Rectal smooth muscle tissue (tissue), 1 donor: ENCODE measurements around the gene TUBB.
"Not testable (repeated sequence)": the region's sequence is repeated elsewhere in the genome, so short reads cannot be mapped to it uniquely, and the experiment has no call there.

ENCODE experiments used
- H3K27ac ChIP-seq: one replicate; pipeline ENCODE4 v1.7.0; 2013; ENCODE audit warnings: low read depth, low read length, inconsistent platforms
- H3K27me3 ChIP-seq: one replicate; pipeline ENCODE4 v1.7.0; 2013; ENCODE audit warnings: low read length; ENCODE audit not compliant: control insufficient read depth, insufficient read depth
- H3K36me3 ChIP-seq: one replicate; pipeline ENCODE4 v1.7.0; 2013; ENCODE audit warnings: low read length; ENCODE audit not compliant: control insufficient read depth, insufficient read depth
- H3K4me1 ChIP-seq: one replicate; pipeline ENCODE4 v1.7.0; 2013; ENCODE audit warnings: low read length; ENCODE audit not compliant: control insufficient read depth, insufficient read depth
- H3K4me3 ChIP-seq: one replicate; pipeline ENCODE4 v1.7.0; 2013; ENCODE audit warnings: low read length
- H3K9ac ChIP-seq: one replicate; pipeline ENCODE4 v1.7.0; 2013; ENCODE audit warnings: low read length

Gene TUBB

DNA sequence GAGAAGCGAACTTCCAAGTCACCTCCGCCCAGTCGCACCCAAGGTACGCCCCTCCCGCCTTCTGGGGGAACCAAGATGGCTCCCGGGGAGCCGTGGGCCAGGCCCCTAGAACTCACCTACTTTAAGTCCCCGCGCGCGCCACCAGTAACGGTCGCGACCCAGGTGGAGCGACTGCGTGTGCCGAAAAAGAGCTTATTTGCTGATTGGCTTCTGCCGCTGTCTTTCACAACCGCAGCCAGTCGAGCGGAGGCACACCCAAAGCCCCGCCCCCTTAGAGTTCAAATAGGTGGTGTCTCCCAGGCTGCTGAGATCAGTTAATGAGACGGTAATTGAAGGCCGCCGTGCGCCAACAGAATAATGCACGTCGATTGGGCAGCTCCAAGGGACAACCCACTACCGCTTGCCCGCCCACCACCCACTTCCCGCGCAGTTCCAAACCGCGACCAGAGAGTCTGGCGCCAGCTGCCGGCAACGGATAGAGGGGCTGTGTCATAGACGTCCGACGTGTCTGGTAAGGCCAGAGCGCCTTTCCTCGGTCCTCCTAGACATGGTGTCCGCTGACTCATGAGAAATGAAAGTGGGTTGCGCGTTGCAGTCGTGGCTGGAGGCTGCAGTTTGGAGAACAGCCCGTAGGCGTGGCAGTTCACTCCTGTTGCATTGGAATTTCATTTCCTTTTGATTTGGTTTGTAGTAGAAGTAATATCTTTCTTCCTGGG, 2.9 kb upstream of the TUBB start, which contains the start of gene MDC1:
TSS of gene MDC1 (minus strand) at position 153 of the 716 bp plus-strand sequence. CDS start 2,106 bp downstream, outside the sequence.
- Histone ChIP-seq H3K27ac (peak within 1 kb of the TSS; percentile 97), H3K36me3 (peaks cover 3% of the 10 kb centered on the region), H3K4me3 (peak within 1 kb of the TSS; percentile 86), H3K27me3 (no peaks in the 10 kb centered on the region), H3K9ac (peak within 1 kb of the TSS; percentile 72), H3K4me1 (peaks cover 11% of the 10 kb centered on the region)

- not testable (repeated sequence) for H3K9ac ChIP-seq, H3K36me3 ChIP-seq, H3K27me3 ChIP-seq
- Histone ChIP-seq H3K4me3 (peak overlapping the region; percentile 67), H3K27ac (peak overlapping the region; percentile 89), H3K4me1 (peaks cover 11% of the 10 kb centered on the region)
Observed at GRCh38 chr6:30717845-30718720, 2.1 kb upstream of the TUBB start.

DNA sequence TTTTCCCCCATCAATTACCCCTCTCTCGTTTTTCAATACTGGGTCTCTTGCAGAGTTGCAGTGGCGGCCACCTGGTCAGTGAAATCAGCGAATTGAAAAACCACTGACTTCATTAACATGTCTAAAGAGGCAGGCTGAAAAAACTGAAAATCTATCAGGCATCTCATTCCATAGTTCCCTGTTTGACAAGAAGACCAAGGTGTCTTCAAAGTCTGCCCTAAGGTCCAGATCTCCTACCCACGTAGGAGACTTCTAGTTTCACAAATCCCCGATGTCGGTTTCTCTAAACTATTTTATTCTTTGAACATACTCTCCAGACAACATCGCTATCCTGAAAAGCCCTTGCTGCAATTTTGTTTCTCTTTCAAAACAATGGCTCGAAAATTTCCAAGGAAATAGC, 796 bp upstream of the TUBB start:
- Histone ChIP-seq H3K27me3 (no peaks in the 10 kb centered on the region), H3K9ac (peak overlapping the region; percentile 13), H3K27ac (peak overlapping the region; percentile 86), H3K36me3 (peaks cover 9% of the 10 kb centered on the region), H3K4me1 (peaks cover 11% of the 10 kb centered on the region), H3K4me3 (peak overlapping the region; percentile 67)

GRCh38 chr6:30720738-30721197, 616 bp downstream of the TUBB start:
- H3K36me3 ChIP-seq = peaks cover 22% of the 10 kb centered on the region
- H3K4me3 ChIP-seq = peak overlapping the region; percentile 86
- H3K4me1 ChIP-seq = peaks cover 11% of the 10 kb centered on the region
- peak overlapping the region; percentile 95 for H3K27ac ChIP-seq
- H3K27me3 ChIP-seq = no peaks in the 10 kb centered on the region
- H3K9ac ChIP-seq = peak overlapping the region; percentile 57

GRCh38 chr6:30721198-30722024, 1.3 kb downstream of the TUBB start:
- H3K4me3 ChIP-seq = peak overlapping the region; percentile 86
- peaks cover 24% of the 10 kb centered on the region for H3K36me3 ChIP-seq
- H3K27ac ChIP-seq = peak overlapping the region; percentile 95
- H3K9ac ChIP-seq = peak overlapping the region; percentile 76
- H3K27me3 ChIP-seq = no peaks in the 10 kb centered on the region
- peaks cover 10% of the 10 kb centered on the region for H3K4me1 ChIP-seq

DNA sequence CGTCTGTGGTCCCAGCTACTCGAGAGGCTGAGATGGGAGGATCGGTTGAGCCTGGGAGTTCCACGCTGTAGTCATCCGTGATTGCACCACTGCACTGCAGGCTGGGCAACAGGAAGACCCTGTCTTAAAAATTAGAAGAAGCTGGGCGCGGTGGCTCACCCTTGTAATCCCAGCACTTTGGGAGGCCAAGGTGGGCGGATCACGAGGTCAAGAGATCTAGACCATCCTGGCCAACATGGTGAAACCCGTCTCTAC, 1.8 kb downstream of the TUBB start:
- H3K4me1 ChIP-seq, H3K9ac ChIP-seq, H3K27me3 ChIP-seq: not testable (repeated sequence)
- Histone ChIP-seq H3K27ac (peak overlapping the region; percentile 95), H3K36me3 (peaks cover 24% of the 10 kb centered on the region), H3K4me3 (peak overlapping the region; percentile 77)

- peaks cover 28% of the 10 kb centered on the region for H3K36me3 ChIP-seq
- no peak overlapping the region for H3K9ac ChIP-seq
- peak overlapping the region; percentile 41 for H3K27ac ChIP-seq
- peak overlapping the region; percentile 77 for H3K4me3 ChIP-seq
- peaks cover 6% of the 10 kb centered on the region for H3K4me1 ChIP-seq
- H3K27me3 ChIP-seq = no peaks in the 10 kb centered on the region
Observed at GRCh38 chr6:30722280-30723112, 2.3 kb downstream of the TUBB start.

DNA sequence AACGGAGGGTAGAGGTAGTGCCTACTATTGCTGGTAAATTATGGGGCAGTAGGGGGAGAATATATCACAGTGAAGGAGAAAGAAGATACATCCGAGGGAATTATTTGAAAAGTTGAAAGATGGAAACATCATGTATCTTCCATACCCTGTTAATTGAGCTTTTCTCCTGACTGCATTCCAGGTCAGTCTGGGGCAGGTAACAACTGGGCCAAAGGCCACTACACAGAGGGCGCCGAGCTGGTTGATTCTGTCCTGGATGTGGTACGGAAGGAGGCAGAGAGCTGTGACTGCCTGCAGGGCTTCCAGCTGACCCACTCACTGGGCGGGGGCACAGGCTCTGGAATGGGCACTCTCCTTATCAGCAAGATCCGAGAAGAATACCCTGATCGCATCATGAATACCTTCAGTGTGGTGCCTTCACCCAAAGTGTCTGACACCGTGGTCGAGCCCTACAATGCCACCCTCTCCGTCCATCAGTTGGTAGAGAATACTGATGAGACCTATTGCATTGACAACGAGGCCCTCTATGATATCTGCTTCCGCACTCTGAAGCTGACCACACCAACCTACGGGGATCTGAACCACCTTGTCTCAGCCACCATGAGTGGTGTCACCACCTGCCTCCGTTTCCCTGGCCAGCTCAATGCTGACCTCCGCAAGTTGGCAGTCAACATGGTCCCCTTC, 3.1 kb downstream of the TUBB start:
- peaks cover 35% of the 10 kb centered on the region for H3K36me3 ChIP-seq
- H3K4me1 ChIP-seq, H3K9ac ChIP-seq, H3K4me3 ChIP-seq, H3K27ac ChIP-seq, H3K27me3 ChIP-seq: not testable (repeated sequence)

- peaks cover 35% of the 10 kb centered on the region for H3K36me3 ChIP-seq
- H3K4me1 ChIP-seq, H3K4me3 ChIP-seq, H3K27ac ChIP-seq, H3K9ac ChIP-seq, H3K27me3 ChIP-seq: not testable (repeated sequence)
Observed at GRCh38 chr6:30723843-30724741, 3.9 kb downstream of the TUBB start.

DNA sequence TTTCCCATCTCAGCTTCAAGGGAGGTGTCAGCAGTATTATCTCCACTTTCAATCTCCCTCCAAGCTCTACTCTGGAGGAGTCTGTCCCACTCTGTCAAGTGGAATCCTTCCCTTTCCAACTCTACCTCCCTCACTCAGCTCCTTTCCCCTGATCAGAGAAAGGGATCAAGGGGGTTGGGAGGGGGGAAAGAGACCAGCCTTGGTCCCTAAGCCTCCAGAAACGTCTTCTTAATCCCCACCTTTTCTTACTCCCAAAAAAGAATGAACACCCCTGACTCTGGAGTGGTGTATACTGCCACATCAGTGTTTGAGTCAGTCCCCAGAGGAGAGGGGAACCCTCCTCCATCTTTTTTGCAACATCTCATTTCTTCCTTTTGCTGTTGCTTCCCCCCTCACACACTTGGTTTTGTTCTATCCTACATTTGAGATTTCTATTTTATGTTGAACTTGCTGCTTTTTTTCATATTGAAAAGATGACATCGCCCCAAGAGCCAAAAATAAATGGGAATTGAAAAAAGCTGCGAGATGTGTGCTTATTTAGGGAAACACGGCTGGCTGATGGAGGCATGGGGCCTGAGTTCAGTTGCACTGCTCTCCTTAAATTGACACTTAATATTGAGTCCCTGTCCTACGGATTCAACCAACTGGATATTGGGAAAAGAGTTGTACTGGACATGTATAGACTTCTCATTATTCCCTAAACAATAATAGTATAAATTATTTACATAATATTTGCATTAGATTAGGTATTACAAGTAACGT, 4.9 kb downstream of the TUBB start:
- H3K36me3 ChIP-seq = peaks cover 44% of the 10 kb centered on the region
- H3K4me3 ChIP-seq = no peak overlapping the region
- no peaks in the 10 kb centered on the region for H3K27me3 ChIP-seq
- H3K4me1 ChIP-seq = no peaks in the 10 kb centered on the region
- H3K9ac ChIP-seq = no peak overlapping the region
- no peak overlapping the region for H3K27ac ChIP-seq
